Islet of Langerhans (tissue), 1 donor: ENCODE measurements around the gene RTTN.
"Not testable (repeated sequence)": the region's sequence is repeated elsewhere in the genome, so short reads cannot be mapped to it uniquely, and the experiment has no call there.

ENCODE experiments used
- FAIRE-seq: peaks from one replicate; lab custom pipeline; 2011; peaks lifted over from hg19 to GRCh38; lab: Jason Lieb, UNC

The RTTN gene, protein sequence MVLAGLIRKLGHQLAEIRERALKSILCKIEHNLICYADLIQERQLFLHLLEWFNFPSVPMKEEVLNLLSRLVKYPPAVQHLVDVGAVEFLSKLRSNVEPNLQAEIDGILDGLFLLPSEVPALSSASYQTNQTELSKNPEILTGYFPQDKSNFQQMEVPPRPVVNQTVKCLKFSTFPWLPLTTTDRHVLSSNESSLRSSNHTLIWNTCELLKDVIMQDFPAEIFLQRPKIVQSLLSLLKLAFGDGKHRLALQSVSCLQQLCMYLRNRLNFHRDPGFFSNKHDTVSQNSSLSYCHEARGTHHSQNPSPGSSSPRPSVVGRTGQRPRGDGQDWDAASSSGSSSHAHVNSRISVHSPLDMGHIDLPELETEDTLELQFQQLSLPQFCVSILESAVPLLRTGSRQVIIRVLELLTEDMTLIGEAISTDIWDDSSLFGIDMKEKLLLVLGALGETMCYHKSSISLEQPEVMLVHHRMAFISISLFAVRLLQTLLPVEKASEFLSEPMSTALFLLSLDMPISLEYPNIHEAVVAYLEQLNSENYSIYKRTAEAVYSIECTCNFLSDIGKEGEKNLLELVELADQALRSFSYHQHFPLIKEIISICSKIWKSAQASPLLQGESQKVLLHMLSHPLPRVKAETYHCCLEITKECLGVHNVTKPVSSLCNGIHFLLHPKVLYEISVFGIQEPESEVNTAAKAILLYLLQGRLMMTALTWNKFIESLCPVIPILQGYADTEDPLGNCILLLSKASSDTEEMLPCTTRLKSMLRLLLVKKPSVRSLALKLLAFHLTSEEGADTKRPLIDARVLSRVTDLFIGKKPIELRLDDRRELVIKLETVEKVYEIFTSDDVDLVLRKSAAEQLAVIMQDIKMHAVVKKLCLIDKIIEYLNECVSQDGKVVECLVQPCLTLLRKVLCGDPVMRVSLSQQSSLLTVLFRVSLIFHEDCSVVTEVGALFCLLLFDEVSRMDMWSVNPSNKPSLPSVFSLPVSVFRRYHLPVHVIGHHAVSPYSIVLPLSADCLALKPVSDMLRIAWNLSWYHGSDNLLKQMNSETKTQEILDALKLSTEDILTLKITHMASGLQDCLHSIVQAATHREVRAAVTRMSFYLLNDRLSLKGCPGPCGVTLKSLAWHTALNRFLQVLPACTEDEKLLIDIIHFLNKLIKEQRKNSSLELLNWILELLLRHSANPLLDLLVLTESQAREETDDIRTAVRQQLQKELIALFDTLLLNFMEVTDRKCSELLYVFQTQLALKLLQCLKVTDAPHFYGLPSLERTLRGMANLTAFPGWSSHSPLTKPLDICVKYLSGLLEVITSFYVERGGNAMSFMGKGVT (N-terminal part only)

DNA sequence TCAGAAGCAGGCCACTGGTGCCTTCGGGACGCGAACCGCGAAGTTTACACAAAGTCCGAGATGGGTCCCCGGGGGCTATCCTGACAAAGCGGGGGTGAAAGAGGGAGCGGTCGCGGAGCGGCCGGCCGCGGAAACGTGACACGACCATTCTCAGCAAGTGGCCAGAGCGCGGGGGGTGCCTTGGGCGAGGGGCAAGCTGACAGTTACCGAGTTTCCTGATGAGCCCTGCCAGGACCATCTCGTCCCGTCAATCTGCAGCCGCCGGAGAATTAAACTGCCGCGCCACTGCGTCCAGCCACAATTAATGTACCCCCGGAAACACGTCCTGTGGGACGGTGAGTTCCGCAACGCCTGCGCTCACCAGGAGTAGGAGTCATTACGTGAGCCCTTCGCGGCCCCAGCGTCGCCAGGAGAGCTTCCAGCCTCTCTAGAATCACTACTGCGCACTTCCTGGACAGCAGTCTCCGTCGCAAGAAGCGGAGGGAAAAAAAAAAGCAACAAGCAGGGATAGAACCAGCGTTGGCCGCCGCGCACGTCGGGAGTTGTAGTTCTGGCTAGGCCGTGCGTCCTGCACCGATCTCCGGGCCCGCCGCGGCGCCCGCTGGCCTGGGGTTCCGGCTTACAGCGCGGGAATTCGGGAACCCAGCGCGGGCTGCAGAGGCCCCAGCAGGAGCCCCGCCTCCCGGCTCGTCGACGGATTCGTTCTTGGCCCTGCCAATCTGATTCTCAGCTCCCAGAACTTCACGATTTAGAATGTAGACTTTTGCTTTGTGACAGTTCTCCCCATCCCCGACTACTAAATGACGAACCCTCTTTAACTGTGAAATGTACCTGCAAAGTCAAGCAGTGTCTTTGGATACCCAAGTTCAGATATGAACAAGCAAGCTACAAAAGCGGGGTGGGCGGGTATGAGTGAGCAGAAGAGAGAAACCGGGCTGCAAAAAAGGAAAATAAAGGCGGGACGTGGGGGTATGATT lies at the start of gene RTTN:
Gene RTTN (minus strand): TSS at position 267 of the 977 bp plus-strand sequence. CDS start 29 bp downstream, at position 238.
- no peak for FAIRE-seq

DNA sequence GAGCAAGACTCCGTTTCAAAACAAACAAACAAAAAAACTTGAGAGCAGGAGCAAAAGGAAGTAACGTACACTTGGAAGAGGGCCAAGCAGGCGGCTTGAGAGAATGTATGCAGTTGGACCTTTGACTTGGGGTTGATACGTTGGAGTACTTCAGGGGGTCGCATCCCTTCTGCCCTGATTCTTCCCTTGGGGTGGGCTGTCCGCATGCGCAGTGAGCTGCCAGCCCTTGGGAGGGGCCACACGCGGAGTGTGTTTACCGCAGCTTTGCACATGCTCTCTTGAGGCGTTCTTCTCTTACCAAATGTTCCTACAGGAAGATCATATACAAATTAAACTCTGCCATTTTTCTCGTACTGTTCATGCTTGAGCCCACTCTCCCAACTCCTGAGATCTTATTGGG lies 45.3 kb upstream of the RTTN start:
- no peak for FAIRE-seq

- FAIRE-seq, result not testable (repeated sequence)
These were observed 44.4 kb upstream of the RTTN start for GRCh38 chr18:70249861-70250260.

DNA sequence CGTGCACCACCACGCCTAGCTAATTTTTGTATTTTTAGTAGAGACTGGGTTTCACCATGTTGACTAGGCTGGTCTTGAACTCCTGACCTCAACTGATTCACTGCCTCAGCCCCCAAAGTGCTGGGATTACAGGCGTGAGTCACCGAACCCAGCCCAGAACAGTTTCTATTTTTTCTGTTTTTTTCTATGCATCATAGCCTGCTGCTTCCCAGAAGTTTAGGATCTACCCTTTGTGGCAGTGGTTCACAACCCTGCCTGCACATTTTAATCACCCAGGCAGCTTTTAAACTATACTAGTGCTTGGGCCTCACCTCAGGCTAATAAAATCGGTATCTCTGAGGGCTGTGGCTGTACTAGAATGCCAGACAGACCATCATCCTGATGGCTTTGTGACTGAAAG lies 43.6 kb upstream of the RTTN start:
- no peak for FAIRE-seq

GRCh38 chr18:70246061-70246466 lies 40.6 kb upstream of the RTTN start:
- FAIRE-seq, result no peak

GRCh38 chr18:70243131-70243929 lies 37.8 kb upstream of the RTTN start:
- no peak for FAIRE-seq

GRCh38 chr18:70236921-70237320 lies 31.4 kb upstream of the RTTN start:
- not testable (repeated sequence) for FAIRE-seq

- FAIRE-seq, result no peak
These were observed 30.0 kb upstream of the RTTN start for GRCh38 chr18:70235478-70235877.

GRCh38 chr18:70234667-70235459 lies 29.4 kb upstream of the RTTN start:
- no peak for FAIRE-seq

DNA sequence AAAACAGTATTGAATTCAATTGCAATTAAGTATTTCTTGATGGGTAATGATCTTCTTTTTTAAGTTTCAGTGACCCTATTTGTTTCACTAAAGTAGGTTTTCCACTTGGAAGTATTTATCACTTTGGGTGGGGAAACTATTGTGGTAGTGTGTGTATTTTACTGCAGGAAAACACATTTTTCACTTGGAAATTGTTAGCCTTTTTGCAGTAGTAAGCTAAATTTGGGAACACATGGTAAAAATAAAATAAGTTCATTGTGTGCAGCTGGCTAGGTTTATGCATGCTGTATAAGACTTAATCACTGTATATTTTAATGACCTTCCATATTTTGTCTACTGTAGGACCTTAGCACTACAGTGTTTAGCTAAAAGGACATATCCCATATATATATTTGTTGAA lies 28.5 kb upstream of the RTTN start:
- no peak for FAIRE-seq

- FAIRE-seq, result no peak
These were observed 26.8 kb upstream of the RTTN start for GRCh38 chr18:70232261-70232660.

DNA sequence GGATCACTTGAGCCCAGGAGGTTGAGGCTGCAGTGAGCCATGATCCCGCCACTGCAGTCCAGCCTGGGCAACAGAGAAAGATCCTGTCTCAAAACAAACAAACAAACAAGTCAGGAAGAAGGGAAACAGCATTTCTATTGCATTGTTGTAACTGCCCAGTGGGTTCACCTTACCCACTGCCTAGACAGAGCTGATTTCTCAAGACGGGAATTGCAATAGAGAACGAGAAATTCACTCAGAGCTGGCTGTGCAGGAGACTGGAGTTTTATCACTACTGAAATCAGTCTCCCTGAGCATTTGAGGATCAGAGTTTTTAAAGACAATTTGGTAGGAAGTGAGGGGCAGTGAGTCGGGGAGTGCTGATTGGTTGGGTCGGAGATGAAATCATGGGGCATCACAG lies 24.2 kb upstream of the RTTN start:
- FAIRE-seq, result no peak

GRCh38 chr18:70228536-70228935 lies 23.0 kb upstream of the RTTN start:
- no peak for FAIRE-seq

DNA sequence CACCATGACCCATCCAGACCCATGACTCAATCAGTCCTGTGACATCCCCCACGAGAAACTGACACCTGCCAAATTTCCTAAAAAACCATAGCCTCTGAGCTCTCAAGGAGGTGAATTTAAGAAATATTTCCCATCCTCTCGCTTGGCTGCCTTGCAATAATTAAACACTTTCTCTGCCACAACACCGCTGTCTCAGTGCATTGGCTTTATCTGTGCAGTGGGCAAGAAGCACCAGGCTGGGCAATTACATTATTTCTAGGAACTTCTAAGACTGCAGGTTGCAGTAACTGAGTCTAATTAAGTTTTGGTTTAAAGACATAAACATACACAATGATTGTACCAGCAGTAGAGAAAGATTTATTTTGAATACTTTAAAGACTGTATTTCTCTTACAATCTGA lies 22.0 kb upstream of the RTTN start:
- FAIRE-seq, result no peak

GRCh38 chr18:70221915-70222278 lies 16.4 kb upstream of the RTTN start:
- no peak for FAIRE-seq

DNA sequence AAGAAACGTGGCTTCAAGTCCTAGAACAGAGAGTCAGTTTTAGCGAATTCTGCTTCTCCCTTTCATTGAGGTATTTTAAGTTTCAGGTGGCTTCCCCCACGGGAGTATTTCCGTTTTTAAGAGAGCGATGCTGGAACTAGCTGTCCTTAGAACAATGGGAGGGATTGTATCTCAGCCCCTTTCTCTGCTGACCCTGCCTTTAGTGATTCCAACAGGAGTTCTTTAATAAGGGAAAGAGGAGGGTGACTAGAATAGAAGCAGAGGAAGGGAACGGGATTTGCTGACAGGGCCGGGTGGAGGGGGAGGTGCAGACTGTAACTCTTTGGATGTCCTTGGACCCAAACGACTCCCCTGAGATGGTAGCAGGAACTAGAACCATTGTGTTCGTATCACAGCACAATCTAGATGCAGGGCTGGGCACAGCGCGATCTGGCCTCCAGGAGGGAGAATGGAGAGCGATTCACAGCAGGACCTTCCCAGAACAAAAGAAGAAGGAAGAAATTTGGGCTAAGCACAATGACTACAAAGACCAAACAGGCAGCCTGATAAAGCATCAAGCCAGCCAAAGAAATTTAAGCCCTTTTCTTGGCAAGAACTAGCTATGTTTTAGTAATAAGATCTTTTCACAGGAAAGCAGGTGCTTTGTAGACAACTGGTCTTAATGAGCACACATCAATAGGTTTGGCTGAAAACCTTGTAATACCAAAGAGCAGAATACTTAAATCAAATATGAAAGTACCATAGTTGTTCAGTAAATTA lies 15.8 kb upstream of the RTTN start:
- no peak for FAIRE-seq

- FAIRE-seq, result no peak
These were observed 15.1 kb upstream of the RTTN start for GRCh38 chr18:70220628-70221027.

DNA sequence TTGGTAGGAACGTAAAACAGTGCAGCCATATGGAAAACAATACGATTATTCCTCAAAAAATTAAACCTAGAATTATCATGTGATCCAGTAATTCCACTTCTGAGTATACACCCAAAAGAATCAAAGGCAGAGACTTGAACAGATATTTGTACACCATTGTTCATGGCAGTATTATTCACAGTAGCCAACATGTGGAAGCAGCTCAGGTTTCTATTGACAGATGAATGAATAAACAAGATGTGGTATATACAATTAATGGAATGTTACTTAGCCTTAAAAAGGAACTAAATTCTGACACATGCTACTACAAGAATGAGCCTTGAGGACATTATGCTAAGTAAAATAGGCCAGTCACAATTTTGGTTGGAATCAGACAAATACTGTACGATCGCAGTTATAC lies 14.2 kb upstream of the RTTN start:
- FAIRE-seq, result no peak

DNA sequence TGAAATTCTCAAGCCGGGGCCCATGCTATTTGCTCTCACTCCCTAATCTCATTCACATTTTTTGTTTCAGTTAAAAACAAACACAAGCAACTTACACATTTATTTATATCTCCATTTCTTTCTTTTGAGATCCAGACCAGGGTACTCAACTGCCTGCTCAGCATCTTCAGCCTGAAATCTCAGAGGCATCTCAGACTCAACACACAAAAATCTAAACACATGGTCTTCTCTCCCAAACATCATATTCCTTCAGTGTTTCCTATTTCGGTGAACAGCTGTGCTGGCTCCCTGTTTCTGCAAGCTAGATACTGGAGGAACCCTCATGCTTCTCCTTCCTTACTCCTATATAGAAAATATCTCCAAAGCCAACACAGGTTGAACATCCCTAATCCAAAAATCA lies 11.3 kb upstream of the RTTN start:
- no peak for FAIRE-seq
